ENCODE data around the gene SLC30A1.

DNA sequence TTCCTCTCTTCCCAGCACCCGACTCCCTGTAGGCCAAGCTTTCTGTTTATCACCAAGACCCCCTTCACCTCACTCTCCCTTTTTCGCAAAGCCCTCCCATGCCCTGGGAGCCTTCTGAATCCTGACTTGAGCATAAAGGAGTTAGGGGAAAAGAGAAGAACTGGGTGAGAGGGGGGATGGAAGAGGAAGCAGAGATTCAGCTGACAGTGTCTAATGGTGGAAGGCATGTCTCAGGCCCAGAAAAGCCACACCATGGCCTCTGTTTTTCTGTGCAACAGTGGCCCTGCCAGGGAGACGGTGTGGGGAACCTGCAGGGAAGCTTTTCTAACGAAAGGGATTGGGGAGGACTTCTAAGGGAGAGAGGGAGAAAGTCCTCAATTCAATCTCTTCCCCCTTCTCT lies 32.9 kb upstream of the SLC30A1 start:
- TF ChIP-seq, protein P1, sequence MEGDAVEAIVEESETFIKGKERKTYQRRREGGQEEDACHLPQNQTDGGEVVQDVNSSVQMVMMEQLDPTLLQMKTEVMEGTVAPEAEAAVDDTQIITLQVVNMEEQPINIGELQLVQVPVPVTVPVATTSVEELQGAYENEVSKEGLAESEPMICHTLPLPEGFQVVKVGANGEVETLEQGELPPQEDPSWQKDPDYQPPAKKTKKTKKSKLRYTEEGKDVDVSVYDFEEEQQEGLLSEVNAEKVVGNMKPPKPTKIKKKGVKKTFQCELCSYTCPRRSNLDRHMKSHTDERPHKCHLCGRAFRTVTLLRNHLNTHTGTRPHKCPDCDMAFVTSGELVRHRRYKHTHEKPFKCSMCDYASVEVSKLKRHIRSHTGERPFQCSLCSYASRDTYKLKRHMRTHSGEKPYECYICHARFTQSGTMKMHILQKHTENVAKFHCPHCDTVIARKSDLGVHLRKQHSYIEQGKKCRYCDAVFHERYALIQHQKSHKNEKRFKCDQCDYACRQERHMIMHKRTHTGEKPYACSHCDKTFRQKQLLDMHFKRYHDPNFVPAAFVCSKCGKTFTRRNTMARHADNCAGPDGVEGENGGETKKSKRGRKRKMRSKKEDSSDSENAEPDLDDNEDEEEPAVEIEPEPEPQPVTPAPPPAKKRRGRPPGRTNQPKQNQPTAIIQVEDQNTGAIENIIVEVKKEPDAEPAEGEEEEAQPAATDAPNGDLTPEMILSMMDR (IDR thresholded peaks at IDR 0.05; ENCODE audit: low read length), result no peak
- no peak for TF ChIP-seq EZH2 (IDR thresholded peaks at IDR 0.05; ENCODE audit: borderline replicate concordance, low read length)

Measured in OCI-LY1 (cell line).